Keratinocyte (primary cell): ENCODE results near the gene FOXL2. TPM values are rescaled to one million over a fixed set of nuclear protein-coding genes. Genes with fewer than 3 reads are reported as not detected.
A peak's percentile ranks its signal among the peaks of the same experiment; 100 is the strongest.

Experiments used
- DNase-seq: peaks from one replicate; pipeline ENCODE4 v3.0.0-alpha.2; 2011; ENCODE audit warnings: low read depth, missing footprints, low spot score
- FAIRE-seq: peaks from 2 replicates; lab custom pipeline; 2011; peaks lifted over from hg19 to GRCh38; lab: Jason Lieb, UNC
- H2AFZ ChIP-seq: 2 replicates; pipeline ENCODE4 v1.6.0; 2012; ENCODE audit warnings: low read length, control low read depth, inconsistent platforms; ENCODE audit not compliant: control insufficient read depth
- H3K27ac ChIP-seq: 2 replicates; pipeline ENCODE4 v1.5.1; 2011; ENCODE audit warnings: low read length; ENCODE audit not compliant: control insufficient read depth, insufficient read depth
- H3K27me3 ChIP-seq: 3 replicates; pipeline ENCODE4 v1.6.0; 2011; ENCODE audit warnings: low read length; ENCODE audit not compliant: control insufficient read depth, insufficient read depth; ENCODE audit errors: extremely low read depth
- H3K36me3 ChIP-seq, 2 experiments: 2 replicates in 1 of 2; 3 replicates in 1 of 2; pipeline ENCODE4 v1.5.1; 2011; ENCODE audit warnings: low read length in 2 of 2, mild to moderate bottlenecking in 1 of 2; ENCODE audit not compliant: control insufficient read depth in 2 of 2, insufficient read depth in 2 of 2; ENCODE audit errors: extremely low read depth in 1 of 2
- H3K4me1 ChIP-seq: 3 replicates; pipeline ENCODE4 v1.5.1; 2011; ENCODE audit warnings: low read length; ENCODE audit not compliant: control insufficient read depth, insufficient read depth; ENCODE audit errors: extremely low read depth
- H3K4me2 ChIP-seq: 3 replicates; pipeline ENCODE4 v1.6.0; 2011; ENCODE audit warnings: low read depth, low read length; ENCODE audit not compliant: control insufficient read depth, insufficient read depth; ENCODE audit errors: extremely low read depth
- H3K4me3 ChIP-seq, 3 experiments: fragments of 200-600 bp in 1 of 3; sonication (generic) in 1 of 3; 2 replicates in 2 of 3; 3 replicates in 1 of 3; pipeline ENCODE4 v1.5.1; 2011 to 2016; ENCODE audit warnings: low read length in 3 of 3, mild to moderate bottlenecking in 3 of 3, control low read depth in 2 of 3, inconsistent platforms in 1 of 3, low read depth in 1 of 3, mixed read lengths in 1 of 3, mixed run types in 1 of 3, moderate library complexity in 1 of 3; ENCODE audit not compliant: control insufficient read depth in 2 of 3, insufficient read depth in 2 of 3; ENCODE audit errors: extremely low read depth in 1 of 3
- H3K79me2 ChIP-seq: 2 replicates; pipeline ENCODE4 v1.6.0; 2012; ENCODE audit warnings: low read length; ENCODE audit not compliant: control insufficient read depth, insufficient read depth
- H3K9ac ChIP-seq: 3 replicates; pipeline ENCODE4 v1.6.0; 2011; ENCODE audit warnings: low read length; ENCODE audit not compliant: control insufficient read depth, insufficient read depth; ENCODE audit errors: extremely low read depth
- H3K9me1 ChIP-seq: 3 replicates; pipeline ENCODE4 v1.6.0; 2011; ENCODE audit warnings: low read length; ENCODE audit not compliant: control insufficient read depth, insufficient read depth; ENCODE audit errors: extremely low read depth
- H3K9me3 ChIP-seq: 2 replicates; pipeline ENCODE4 v1.5.1; 2012; ENCODE audit warnings: low read depth, low read length; ENCODE audit not compliant: control insufficient read depth
- H4K20me1 ChIP-seq: 3 replicates; pipeline ENCODE4 v1.6.0; 2011; ENCODE audit warnings: low read length; ENCODE audit not compliant: control insufficient read depth, insufficient read depth; ENCODE audit errors: extremely low read depth
- CTCF ChIP-seq, 3 experiments: IDR thresholded peaks in 1 of 3; conservative IDR thresholded peaks in 1 of 3; optimal IDR thresholded peaks in 1 of 3; 2 replicates in 2 of 3; 3 replicates in 1 of 3; pipeline versions ENCODE3 to v1.5.1; 2011; ENCODE audit warnings: low read length in 3 of 3, mild to moderate bottlenecking in 3 of 3, moderate library complexity in 2 of 3, control low read depth in 1 of 3, inconsistent platforms in 1 of 3; ENCODE audit not compliant: insufficient read depth in 2 of 3; ENCODE audit errors: extremely low read depth in 1 of 3
- EZH2 ChIP-seq: IDR thresholded peaks from one replicate; pipeline ENCODE4 v1.6.1; 2012; ENCODE audit warnings: inconsistent platforms, mild to moderate bottlenecking, low read length, moderate library complexity
- dilution Hi-C: fragments of 300-500 bp; cut with MboI; formaldehyde crosslinking; loops from one replicate; pipeline ENCODE4 v1.7.0; 2020; ENCODE audit warnings: low sequenced_read_pairs; ENCODE audit not compliant: extremely low pct_ligation_motif_present
- polyA plus RNA-seq, 5 experiments: library from polyadenylated mRNA; depleted of rRNA in 3 of 5; stranded (reverse) in 3 of 5; stranded (forward) in 1 of 5; unstranded in 1 of 5; fragments of >200 nt; gene quantifications; 1 replicate in 1 of 5; 2 replicates in 3 of 5; 3 replicates in 1 of 5; pipeline versions ENCODE4 v1.2.1 to v1.2.3, GENCODE V29; 2011 to 2012; ENCODE audit warnings: missing spikeins in 2 of 5, low read depth in 1 of 5, low replicate concordance in 1 of 5

FOXL2 gene
- polyA plus RNA-seq, 1 donor (not counting 4 experiments of a cell fraction or from before 2014, with no cell fraction given) = 0.25 TPM

- FAIRE-seq (no peak), DNase-seq (no peak)
- Histone ChIP-seq H3K4me1 (peaks cover 21% of the 10 kb centered on the region), H3K4me2 (no peak overlapping the region), H3K36me3 (no peaks in the 10 kb centered on the region), H3K4me3 (no peak overlapping the region), H4K20me1 (peaks cover 3% of the 10 kb centered on the region), H3K9me3 (no peaks in the 10 kb centered on the region), H3K27me3 (peaks cover 99% of the 10 kb centered on the region), H2AFZ (no peak overlapping the region), H3K9ac (no peak overlapping the region), H3K79me2 (no peaks in the 10 kb centered on the region), H3K9me1 (peaks cover 3% of the 10 kb centered on the region), H3K27ac (no peak overlapping the region)
- dilution Hi-C loops = loop anchor here (25.0 kb wide), 1 partner anchor 371 kb away; no protein-coding TSS in a partner anchor
- TF ChIP-seq EZH2 (no peak), CTCF (optimal IDR thresholded peaks at IDR 0.05 in 1 of 3, IDR thresholded peaks at IDR 0.05 in 1 of 3, conservative IDR thresholded peaks at IDR 0.05 in 1 of 3; ENCODE audit: extremely low read depth in 1 of 3, insufficient read depth in 2 of 3, low read length in 3 of 3) (peak; percentile 32 to 67 (median 60))
These were observed 5.6 kb downstream of the FOXL2 start for GRCh38 chr3:138941259-138941885.

GRCh38 chr3:138940446-138940845, 6.5 kb downstream of the FOXL2 start:
- Histone ChIP-seq H3K36me3 (no peaks in the 10 kb centered on the region), H2AFZ (no peak overlapping the region), H3K9me1 (peaks cover 4% of the 10 kb centered on the region), H4K20me1 (peaks cover 3% of the 10 kb centered on the region), H3K27ac (no peak overlapping the region), H3K4me2 (no peak overlapping the region), H3K9ac (no peak overlapping the region), H3K4me1 (peaks cover 18% of the 10 kb centered on the region), H3K4me3 (no peak overlapping the region), H3K27me3 (peaks cover 100% of the 10 kb centered on the region), H3K9me3 (no peaks in the 10 kb centered on the region), H3K79me2 (no peaks in the 10 kb centered on the region)
- TF ChIP-seq CTCF (optimal IDR thresholded peaks at IDR 0.05 in 1 of 3, IDR thresholded peaks at IDR 0.05 in 1 of 3, conservative IDR thresholded peaks at IDR 0.05 in 1 of 3; ENCODE audit: extremely low read depth in 1 of 3, insufficient read depth in 2 of 3, low read length in 3 of 3) = no peak
- TF ChIP-seq EZH2 = no peak
- FAIRE-seq = no peak
- no peak for DNase-seq
- dilution Hi-C loops = loop anchor here (25.0 kb wide), 1 partner anchor 372 kb away; no protein-coding TSS in a partner anchor
